GM21825 (cell line): ENCODE measurements around the gene CRB1.
"Not testable (repeated sequence)": the region's sequence is repeated elsewhere in the genome, so short reads cannot be mapped to it uniquely, and the experiment has no call there.

ENCODE experiments used
- ATAC-seq: cut with Tn5 transposase; IDR thresholded peaks from one replicate; pipeline ENCODE4 v1.9.1; 2021; ENCODE audit warnings: mild to moderate bottlenecking, moderate library complexity; ENCODE audit not compliant: unreplicated experiment

The CRB1 gene

DNA sequence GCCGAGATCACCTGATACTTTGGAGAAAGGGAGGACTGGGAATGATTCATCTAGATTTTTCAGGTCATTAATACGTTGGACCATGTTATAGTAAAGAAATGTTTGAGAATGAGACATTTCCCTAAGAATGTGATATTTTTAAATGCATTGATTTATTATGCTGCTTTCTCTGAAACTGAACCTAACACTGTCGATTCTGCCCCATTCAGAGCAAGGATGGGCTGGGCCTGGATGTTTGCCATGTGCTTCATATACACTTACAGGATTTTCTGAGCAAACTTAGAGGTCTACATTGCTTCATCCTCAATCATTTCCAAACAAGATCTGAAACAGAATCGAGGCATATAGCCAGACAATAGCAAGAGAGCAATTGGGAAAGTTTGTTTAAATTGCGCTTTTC is 183.3 kb downstream of the CRB1 start:
- no peak for ATAC-seq

- ATAC-seq, result no peak
Measured at GRCh38 chr1:197453376-197454058, 185.5 kb downstream of the CRB1 start.

DNA sequence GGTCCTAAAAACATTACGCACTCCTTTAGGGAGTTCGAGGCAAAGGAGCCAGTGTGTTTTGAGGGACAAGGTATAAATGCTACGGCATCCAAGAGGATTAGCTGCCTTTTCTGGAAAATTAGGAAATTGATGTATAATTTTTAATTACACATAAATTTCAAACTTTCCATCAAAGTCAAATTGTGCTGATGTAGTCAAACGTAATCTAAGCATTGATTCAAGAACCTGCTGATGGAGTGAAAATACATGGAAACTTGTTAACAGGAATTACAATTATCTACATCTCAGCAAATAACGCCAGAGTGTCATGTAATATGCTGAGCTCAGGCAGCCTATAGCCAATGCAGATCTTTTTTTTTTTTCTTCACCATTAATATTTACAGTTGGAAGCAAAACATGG is 194.5 kb downstream of the CRB1 start:
- ATAC-seq, result no peak

DNA sequence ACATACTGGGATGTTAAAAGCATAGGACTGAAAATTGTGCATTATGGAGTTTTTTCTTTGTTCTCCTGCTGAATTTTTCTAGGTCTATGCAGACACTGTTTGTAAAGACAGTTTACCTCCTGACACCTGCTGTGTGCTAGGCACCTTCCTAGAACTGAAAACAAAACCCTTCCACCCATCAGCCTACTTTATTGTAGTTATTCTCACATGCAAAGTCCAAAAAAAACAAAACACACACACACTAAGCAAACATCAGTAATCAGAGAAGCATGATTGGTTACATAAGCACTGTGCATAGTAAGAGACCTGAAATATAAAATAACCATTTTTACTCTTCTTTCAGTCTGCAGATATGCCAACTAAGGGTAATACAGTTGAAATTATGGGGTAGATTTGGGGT is 195.1 kb downstream of the CRB1 start:
- no peak for ATAC-seq

GRCh38 chr1:197464044-197464443 is 196.0 kb downstream of the CRB1 start:
- no peak for ATAC-seq

DNA sequence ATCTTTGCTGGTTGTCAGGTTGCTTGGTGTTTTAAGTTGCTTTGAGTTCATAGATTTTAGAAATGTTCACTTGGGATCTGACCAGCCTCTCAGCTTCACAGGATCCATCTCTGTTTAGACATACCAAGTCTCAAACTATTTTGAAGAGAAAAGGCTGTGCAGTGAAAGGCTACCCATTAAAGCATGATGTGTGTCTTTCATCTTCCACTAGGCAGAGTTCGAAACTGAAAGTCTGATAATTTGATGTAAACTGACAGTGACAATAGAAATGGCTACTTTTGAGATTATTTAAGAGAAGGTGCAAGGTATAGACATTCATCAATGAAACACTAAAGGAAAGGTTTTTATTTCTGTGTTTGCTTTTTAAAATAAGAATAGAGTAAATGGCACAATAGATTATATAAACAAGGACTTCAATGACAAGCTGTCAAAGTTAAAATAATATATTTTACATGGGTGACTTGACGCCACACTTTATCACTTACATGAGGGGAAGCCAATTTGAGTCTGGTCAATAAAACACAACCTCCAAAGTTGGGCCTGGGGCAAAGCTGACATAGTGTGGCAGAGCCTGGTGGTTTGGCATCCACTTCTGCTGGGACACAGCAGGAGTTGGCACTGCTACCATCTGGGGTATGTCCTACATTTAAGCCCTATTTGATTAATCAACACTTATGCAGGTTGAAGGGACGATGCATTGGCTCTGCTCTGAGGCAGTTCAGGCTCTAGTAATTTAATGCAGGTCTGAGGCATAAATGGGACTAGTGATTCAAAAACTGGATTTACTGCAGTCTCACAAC is 197.7 kb downstream of the CRB1 start:
- ATAC-seq, result no peak

DNA sequence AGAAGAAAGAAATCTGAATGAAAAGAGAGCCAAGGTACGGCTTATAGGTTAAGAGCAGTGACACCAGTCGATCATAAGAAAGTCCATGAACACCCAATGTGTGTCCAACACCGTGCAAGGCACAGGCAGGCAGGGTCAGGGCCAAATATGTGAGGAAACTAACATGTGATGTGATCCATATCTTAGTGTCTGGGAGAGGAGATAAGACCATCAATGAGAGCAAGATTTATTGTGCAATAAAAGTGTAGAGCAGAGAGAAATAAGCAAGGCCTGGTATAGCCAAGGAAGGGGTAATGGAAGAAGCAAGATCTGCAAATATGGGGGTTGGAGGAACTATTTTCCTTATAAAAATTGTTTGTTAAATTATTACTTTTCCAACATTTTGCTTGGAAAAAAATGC is 198.8 kb downstream of the CRB1 start:
- ATAC-seq, result no peak

DNA sequence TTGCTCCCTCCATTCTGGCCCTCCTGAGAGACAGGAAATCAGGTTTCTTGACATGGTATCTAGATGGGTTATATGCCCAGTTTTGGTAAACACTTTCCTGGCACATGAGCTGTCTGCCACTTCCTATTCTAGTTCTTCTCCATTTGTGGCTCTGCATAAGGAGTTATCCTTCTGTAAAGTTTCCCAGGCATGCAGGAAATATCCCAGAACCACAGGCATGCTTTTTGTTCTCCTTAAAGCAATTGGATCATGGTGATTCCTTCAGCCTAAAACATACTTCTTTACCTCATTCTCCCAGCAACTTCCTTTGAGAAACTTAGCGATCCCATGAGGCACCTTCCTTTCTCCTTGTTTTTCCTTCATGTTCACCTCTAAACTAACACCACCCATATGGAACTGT is 199.8 kb downstream of the CRB1 start:
- ATAC-seq, result no peak

DNA sequence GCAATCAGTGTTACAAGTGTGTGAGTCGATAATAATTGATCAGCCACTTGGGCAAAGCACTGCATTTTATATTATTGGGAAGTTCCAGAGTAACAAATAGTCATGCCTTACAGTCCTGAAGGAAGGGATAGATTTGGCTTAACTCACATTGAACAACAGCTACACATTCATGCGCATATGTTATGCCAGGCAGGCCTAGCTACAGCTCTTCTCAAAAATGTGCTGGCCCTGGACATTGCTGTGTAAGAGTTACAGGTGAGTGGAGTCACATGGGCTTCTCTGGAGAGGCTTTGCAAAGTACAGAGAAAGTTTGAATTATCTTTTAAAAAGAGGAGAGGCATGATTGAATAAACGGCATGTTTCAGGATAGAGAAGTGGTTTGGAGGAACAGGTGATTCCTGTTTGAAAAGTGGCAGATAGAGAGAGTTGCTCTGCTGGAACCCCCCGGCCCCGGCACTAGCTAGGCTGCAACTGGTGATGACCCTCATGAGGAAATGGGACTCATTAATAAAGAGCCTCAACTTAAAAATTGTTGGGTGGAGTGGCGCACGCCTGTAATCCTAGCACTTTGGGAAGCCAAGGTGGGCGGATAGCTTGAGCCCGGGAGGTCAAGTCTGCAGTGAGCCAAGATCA is 200.6 kb downstream of the CRB1 start:
- no peak for ATAC-seq

DNA sequence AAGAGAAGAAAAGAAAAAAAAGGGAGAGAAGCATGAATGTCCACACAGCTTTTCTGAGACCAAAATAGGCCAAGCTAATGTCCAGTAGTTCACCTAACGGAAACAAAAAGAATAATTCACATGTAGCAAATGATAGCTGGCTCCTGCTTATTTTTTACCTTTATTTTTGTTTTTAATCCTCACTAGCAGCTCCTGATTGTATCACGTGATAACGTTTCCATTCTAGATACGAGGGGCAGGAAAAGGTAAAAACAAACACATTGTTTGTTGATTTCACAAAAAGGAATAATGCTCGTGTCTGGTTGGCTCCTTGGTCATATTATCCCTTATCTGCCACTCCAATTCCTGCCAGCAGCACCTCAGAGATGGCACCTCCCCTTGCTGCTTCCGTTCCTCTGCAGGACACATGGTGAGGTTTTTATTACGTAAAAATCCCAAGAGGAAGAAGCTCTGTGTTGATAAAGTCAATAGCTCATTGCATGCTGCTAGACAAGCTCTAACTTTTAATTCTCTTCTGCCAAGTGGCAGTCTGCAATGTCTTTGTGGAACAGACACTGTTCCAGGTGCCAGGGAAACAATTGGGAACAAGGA is 201.7 kb downstream of the CRB1 start:
- ATAC-seq, result no peak

DNA sequence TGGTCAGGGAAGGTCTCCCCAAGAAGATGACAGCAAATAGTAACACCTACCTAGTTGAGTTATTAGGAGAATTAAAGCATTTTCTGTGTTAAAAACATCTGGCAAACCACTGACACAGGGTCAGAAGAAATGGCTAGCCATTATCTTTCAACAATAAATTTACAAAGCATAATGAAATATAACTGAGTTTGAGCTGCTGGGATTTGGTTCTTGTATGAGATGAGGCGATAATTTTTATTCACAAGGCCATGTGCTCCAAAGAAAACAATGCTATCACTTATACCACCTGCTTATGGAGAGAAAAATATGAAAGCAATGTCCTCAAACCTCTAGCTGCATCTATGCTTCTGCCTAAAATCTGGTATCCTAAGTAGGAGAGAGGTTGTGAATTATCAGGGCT is 202.3 kb downstream of the CRB1 start:
- ATAC-seq, result no peak

- ATAC-seq, result no peak
Measured at GRCh38 chr1:197471248-197471985, 203.4 kb downstream of the CRB1 start.

GRCh38 chr1:197472141-197472540 is 204.1 kb downstream of the CRB1 start:
- ATAC-seq, result no peak

- no peak for ATAC-seq
Measured at GRCh38 chr1:197480446-197480845, 212.4 kb downstream of the CRB1 start.

DNA sequence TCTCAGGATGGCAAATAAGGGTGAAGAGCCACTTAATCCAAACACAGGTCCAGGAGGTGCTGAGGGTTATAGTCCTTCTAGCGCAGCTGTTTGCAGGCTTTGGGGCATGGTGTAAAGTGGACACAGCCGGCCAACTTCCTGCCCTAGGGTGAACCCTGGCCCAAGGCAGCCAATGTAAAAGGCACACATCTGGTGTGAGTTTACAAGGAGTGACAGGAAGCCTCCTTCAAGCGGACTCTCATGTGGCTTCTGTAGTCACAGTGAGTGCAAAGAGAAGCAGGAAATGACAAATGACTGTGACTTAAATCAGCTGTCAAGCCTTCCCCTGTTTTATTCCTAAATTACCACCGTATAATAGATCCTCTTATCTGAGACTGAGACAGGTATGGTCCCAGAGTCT is 213.0 kb downstream of the CRB1 start:
- no peak for ATAC-seq

GRCh38 chr1:197485790-197486189 is 217.7 kb downstream of the CRB1 start:
- ATAC-seq, result no peak

DNA sequence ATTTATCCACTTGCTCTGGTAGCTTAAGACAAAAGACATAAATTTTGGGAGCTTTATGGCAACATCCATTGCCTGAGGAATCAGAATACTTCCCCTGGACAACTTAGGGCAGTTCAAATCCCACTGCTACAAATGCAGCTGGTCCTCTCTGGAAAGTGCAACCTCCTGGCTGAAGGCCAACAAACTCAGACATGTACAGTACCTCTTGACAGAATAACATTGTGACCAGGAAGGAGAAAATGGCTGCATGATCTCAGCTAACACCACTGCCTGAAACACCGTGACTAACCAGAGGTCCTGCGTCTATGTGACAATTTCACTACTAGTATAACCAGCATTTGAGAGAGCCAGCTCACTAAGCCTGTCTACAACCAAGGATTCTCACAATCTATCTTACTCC is 218.9 kb downstream of the CRB1 start:
- ATAC-seq, result no peak

- not testable (repeated sequence) for ATAC-seq
Measured at GRCh38 chr1:197491505-197491904, 223.5 kb downstream of the CRB1 start.

- ATAC-seq, result no peak
Measured at GRCh38 chr1:197496722-197497121, 228.7 kb downstream of the CRB1 start.

- no peak for ATAC-seq
Measured at GRCh38 chr1:197510691-197511378, 242.8 kb downstream of the CRB1 start.
